Measurements from ENCODE around the gene WEE1.
A peak's percentile ranks its signal among the peaks of the same experiment; 100 is the strongest.

WEE1 gene

GRCh38 chr11:9562716-9563115 is 10.8 kb upstream of the WEE1 start:
- H3K4me3 ChIP-seq (ENCODE audit: low read depth, low read length), result no peak overlapping the region
- no peak for DNase-seq
- H3K27me3 ChIP-seq (replicated peaks), result no peaks in the 10 kb centered on the region
- H3K27ac ChIP-seq, result no peak overlapping the region
- TF ChIP-seq CTCF (IDR thresholded peaks at IDR 0.05; ENCODE audit: low read depth, low read length, missing control alignments), result no peak
- no peaks in the 10 kb centered on the region for H3K36me3 ChIP-seq (replicated peaks)
- in situ Hi-C loops (cut with HindIII; ENCODE audit: low pct_ligation_motif_present, low sequenced_read_pairs), result no loop called here

- no peak overlapping the region for H3K4me3 ChIP-seq (ENCODE audit: low read depth, low read length)
- no peak for DNase-seq
- no peaks in the 10 kb centered on the region for H3K27me3 ChIP-seq (replicated peaks)
- no peaks in the 10 kb centered on the region for H3K36me3 ChIP-seq (replicated peaks)
- no peak for TF ChIP-seq CTCF (IDR thresholded peaks at IDR 0.05; ENCODE audit: low read depth, low read length, missing control alignments)
- in situ Hi-C loops (cut with HindIII; ENCODE audit: low pct_ligation_motif_present, low sequenced_read_pairs), result no loop called here
- H3K27ac ChIP-seq, result no peak overlapping the region
Observed at GRCh38 chr11:9563196-9563730, 10.2 kb upstream of the WEE1 start.

GRCh38 chr11:9565822-9566560 is 7.5 kb upstream of the WEE1 start:
- no peaks in the 10 kb centered on the region for H3K27me3 ChIP-seq (replicated peaks)
- H3K36me3 ChIP-seq (replicated peaks), result no peaks in the 10 kb centered on the region
- in situ Hi-C loops (cut with HindIII; ENCODE audit: low pct_ligation_motif_present, low sequenced_read_pairs), result no loop called here
- no peak overlapping the region for H3K4me3 ChIP-seq (ENCODE audit: low read depth, low read length)
- peak; percentile 100 for DNase-seq
- TF ChIP-seq CTCF (IDR thresholded peaks at IDR 0.05; ENCODE audit: low read depth, low read length, missing control alignments), result no peak
- H3K27ac ChIP-seq, result peak overlapping the region; percentile 100

- Histone ChIP-seq H3K4me3 (ENCODE audit: low read depth, low read length) (no peak overlapping the region), H3K27ac (peak overlapping the region; percentile 100)
Observed at GRCh38 chr11:9566561-9567063, 6.9 kb upstream of the WEE1 start.

GRCh38 chr11:9567401-9567800 is 6.1 kb upstream of the WEE1 start:
- in situ Hi-C loops (cut with HindIII; ENCODE audit: low pct_ligation_motif_present, low sequenced_read_pairs), result no loop called here
- peak overlapping the region; percentile 100 for H3K27ac ChIP-seq
- H3K36me3 ChIP-seq (replicated peaks), result no peaks in the 10 kb centered on the region
- TF ChIP-seq CTCF (IDR thresholded peaks at IDR 0.05; ENCODE audit: low read depth, low read length, missing control alignments), result no peak
- H3K27me3 ChIP-seq (replicated peaks), result no peaks in the 10 kb centered on the region
- H3K4me3 ChIP-seq (ENCODE audit: low read depth, low read length), result no peak overlapping the region
- DNase-seq, result no peak

More at GRCh38 chr11:9566561-9567063, 6.9 kb upstream of the WEE1 start:
- peak; percentile 89 for DNase-seq
- in situ Hi-C loops (cut with HindIII; ENCODE audit: low pct_ligation_motif_present, low sequenced_read_pairs), result no loop called here
- no peaks in the 10 kb centered on the region for H3K27me3 ChIP-seq (replicated peaks)
- no peaks in the 10 kb centered on the region for H3K36me3 ChIP-seq (replicated peaks)
- TF ChIP-seq CTCF (IDR thresholded peaks at IDR 0.05; ENCODE audit: low read depth, low read length, missing control alignments), result no peak
